Liver (tissue), 9 donors: ENCODE measurements around the gene PRR30. TPM values are rescaled to one million over a fixed set of nuclear protein-coding genes. Genes with fewer than 3 reads are reported as not detected.

Experiments
- DNase-seq: peaks from one replicate; pipeline ENCODE4 v3.0.0-alpha.2; 2017; ENCODE audit warnings: low spot score
- H3K27ac ChIP-seq, 2 donors: one replicate each; pipeline ENCODE4 v1.7.0; 2013; ENCODE audit warnings: inconsistent platforms in 2 of 2, low read length in 2 of 2, control low read depth in 1 of 2, low read depth in 1 of 2, mild to moderate bottlenecking in 1 of 2
- H3K27me3 ChIP-seq, 4 donors: one replicate each; pipeline versions ENCODE4 v1.6.1 to v1.7.0; 2013; ENCODE audit warnings: low read length in 3 of 4, inconsistent platforms in 1 of 4, mild to moderate bottlenecking in 1 of 4, moderate library complexity in 1 of 4; ENCODE audit not compliant: control insufficient read depth in 4 of 4, insufficient read depth in 4 of 4
- H3K36me3 ChIP-seq, 4 donors: one replicate each; pipeline versions ENCODE4 v1.6.1 to v1.7.0; 2013; ENCODE audit warnings: low read length in 3 of 4, mild to moderate bottlenecking in 3 of 4, low read depth in 1 of 4, moderate library complexity in 1 of 4; ENCODE audit not compliant: control insufficient read depth in 4 of 4, insufficient read depth in 3 of 4
- H3K4me1 ChIP-seq, 4 donors: one replicate each; pipeline versions ENCODE4 v1.6.1 to v1.7.0; 2013; ENCODE audit warnings: low read length in 3 of 4, mild to moderate bottlenecking in 3 of 4, moderate library complexity in 1 of 4; ENCODE audit not compliant: control insufficient read depth in 4 of 4, insufficient read depth in 4 of 4
- H3K4me3 ChIP-seq, 3 donors: one replicate each; pipeline versions ENCODE4 v1.6.1 to v1.7.0; 2013; ENCODE audit warnings: low read length in 3 of 3, control low read depth in 1 of 3, low read depth in 1 of 3, mild to moderate bottlenecking in 1 of 3
- H3K9ac ChIP-seq, 2 donors: one replicate each; pipeline ENCODE4 v1.7.0; 2013; ENCODE audit warnings: low read length in 2 of 2, mild to moderate bottlenecking in 2 of 2, moderate library complexity in 2 of 2, control low read depth in 1 of 2, low read depth in 1 of 2
- H3K9me3 ChIP-seq, 4 donors: one replicate each; pipeline versions ENCODE4 v1.6.1 to v1.7.0; 2013; ENCODE audit warnings: low read length in 3 of 4; ENCODE audit not compliant: control insufficient read depth in 4 of 4
- CTCF ChIP-seq: fragments of 150-350 bp; IDR thresholded peaks from 2 replicates; pipeline ENCODE4 v1.5.1; 2017; ENCODE audit warnings: improper control_type of control experiment, low read depth, low read length; ENCODE audit not compliant: missing input control
- FOXA1 ChIP-seq: IDR thresholded peaks from 2 replicates; pipeline ENCODE4 v1.6.1; 2016; ENCODE audit warnings: antibody characterized with exemption
- FOXA2 ChIP-seq: IDR thresholded peaks from 2 replicates; pipeline ENCODE4 v1.6.1; 2016; ENCODE audit warnings: antibody characterized with exemption
- HNF4A ChIP-seq, 2 donors: conservative IDR thresholded peaks; 2 replicates each; pipeline ENCODE4 v1.6.1; 2016; ENCODE audit warnings: antibody characterized with exemption in 2 of 2, mild to moderate bottlenecking in 2 of 2
- HNF4G ChIP-seq: IDR thresholded peaks from 2 replicates; pipeline ENCODE4 v1.6.1; 2016; ENCODE audit warnings: antibody characterized with exemption
- JUND ChIP-seq, 2 donors: IDR thresholded peaks; 2 replicates each; pipeline ENCODE4 v1.6.1; 2016; ENCODE audit warnings: antibody characterized with exemption in 2 of 2
- MAX ChIP-seq: IDR thresholded peaks from 2 replicates; pipeline ENCODE4 v1.6.1; 2016; ENCODE audit warnings: antibody characterized with exemption
- NR2F2 ChIP-seq: IDR thresholded peaks from 2 replicates; pipeline ENCODE4 v1.6.1; 2016; ENCODE audit warnings: antibody characterized with exemption
- RAD21 ChIP-seq, 2 donors: IDR thresholded peaks; 2 replicates each; pipeline ENCODE4 v1.6.1; 2016; ENCODE audit warnings: antibody characterized with exemption in 2 of 2, mild to moderate bottlenecking in 2 of 2
- RXRA ChIP-seq, 2 donors: IDR thresholded peaks; 2 replicates each; pipeline ENCODE4 v1.6.1; 2017 to 2018; ENCODE audit warnings: antibody characterized with exemption in 2 of 2, mild to moderate bottlenecking in 1 of 2
- SP1 ChIP-seq: IDR thresholded peaks from 2 replicates; pipeline ENCODE4 v1.6.1; 2018; ENCODE audit warnings: antibody characterized with exemption, mild to moderate bottlenecking
- TAF1 ChIP-seq: conservative IDR thresholded peaks from 2 replicates; pipeline ENCODE4 v1.6.1; 2016; ENCODE audit warnings: antibody characterized with exemption, mild to moderate bottlenecking
- YY1 ChIP-seq: IDR thresholded peaks from 2 replicates; pipeline ENCODE4 v1.6.1; 2016; ENCODE audit warnings: antibody characterized with exemption, mild to moderate bottlenecking
- ZBTB33 ChIP-seq: IDR thresholded peaks from 2 replicates; pipeline ENCODE4 v1.6.1; 2016; ENCODE audit warnings: antibody characterized with exemption
- WGBS: extraction: QIAGEN DNeasy Blood & Tissue Kit; methylation state at CpG from one replicate; pipeline ENCODE4 v1.1.7; 2013; 5-methylcytosine and 5-hydroxymethylcytosine counted together
- polyA plus RNA-seq, 2 donors: library from polyadenylated mRNA; stranded (reverse) in 1 of 2; unstranded in 1 of 2; fragments of 200-250 nt in 1 of 2; fragments of >200 nt in 1 of 2; fragmentation: Nextera tagmentation in 1 of 2; extraction: Ambion mirVana in 1 of 2; gene quantifications; one replicate each; pipeline versions ENCODE4 v1.2.1 to v1.2.3, GENCODE V29; 2013 to 2015
- total RNA-seq, 2 donors: library from RNA; depleted of rRNA; stranded (reverse); fragments of >200 nt; gene quantifications; one replicate each; pipeline ENCODE4 v1.2.3, GENCODE V29; 2014
- donor health status: healthy.
- donor health status: healthy.
- donor health status: healthy.
- donor health status: healthy.
- donor health status: healthy.

Gene PRR30
- total and polyA plus RNA-seq, 4 donors, result not detected

DNA sequence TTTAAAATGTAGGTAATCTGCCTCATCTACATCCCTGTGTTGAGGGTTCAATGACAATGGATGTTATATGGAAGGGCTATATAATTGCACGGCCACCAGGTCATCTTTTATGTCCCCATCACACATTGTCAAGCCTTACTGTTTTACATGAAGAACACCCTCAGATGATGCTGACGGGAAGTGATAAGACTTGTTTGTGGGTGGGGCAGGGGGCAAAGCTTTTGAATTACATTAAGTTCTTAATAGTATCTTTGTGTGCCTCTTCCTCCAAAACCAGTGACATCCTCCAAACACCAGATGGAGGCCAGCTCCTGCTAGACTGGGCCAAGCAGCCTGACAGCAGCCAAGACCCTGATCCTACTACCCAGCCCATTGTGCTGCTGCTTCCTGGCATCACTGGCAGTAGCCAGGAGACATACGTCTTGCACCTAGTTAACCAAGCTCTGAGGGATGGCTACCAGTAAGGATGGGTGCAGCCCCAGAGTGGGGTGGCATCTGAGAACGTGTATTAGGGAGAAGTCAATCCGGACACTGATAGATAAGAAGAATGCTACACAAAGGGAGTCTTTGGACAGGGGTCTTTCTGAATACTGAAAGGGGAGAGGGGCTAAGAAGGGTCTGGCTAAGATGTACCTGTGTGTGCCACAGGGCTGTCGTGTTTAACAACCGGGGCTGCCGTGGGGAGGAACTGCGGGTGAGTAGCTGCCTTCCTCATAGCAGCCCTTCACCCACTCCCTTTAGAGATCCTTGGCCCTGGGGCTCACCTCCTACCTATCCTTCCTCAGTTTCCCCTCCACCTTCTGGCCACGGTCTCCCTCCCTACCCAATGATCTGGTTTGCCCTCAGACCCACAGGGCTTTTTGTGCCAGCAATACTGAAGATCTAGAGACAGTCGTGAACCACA, 10.3 kb downstream of the PRR30 start:
- 89% methylated on average over 11 of the region's 11 CpGs for WGBS
- H3K4me3 ChIP-seq, result no peak overlapping the region
- DNase-seq, result no peak
- TF ChIP-seq NR2F2 (no peak), RXRA (IDR thresholded peaks at IDR 0.05) (no peak), JUND (IDR thresholded peaks at IDR 0.05) (no peak), CTCF (no peak), TAF1 (no peak), ZBTB33 (no peak), FOXA1 (no peak), MAX (no peak), HNF4A (conservative IDR thresholded peaks at IDR 0.05) (no peak), RAD21 (IDR thresholded peaks at IDR 0.05) (no peak), YY1 (no peak), HNF4G (no peak)
- H3K27me3 ChIP-seq, result no peaks in the 10 kb centered on the region
- H3K9me3 ChIP-seq, result no peaks in the 10 kb centered on the region
- no peak overlapping the region for H3K27ac ChIP-seq
- H3K9ac ChIP-seq, result no peak overlapping the region
- H3K4me1 ChIP-seq, result peaks cover 3 to 29% (median 22%) of the 10 kb centered on the region in 4 donors
- H3K36me3 ChIP-seq, result peaks cover 13 to 32% (median 24%) of the 10 kb centered on the region in 4 donors

DNA sequence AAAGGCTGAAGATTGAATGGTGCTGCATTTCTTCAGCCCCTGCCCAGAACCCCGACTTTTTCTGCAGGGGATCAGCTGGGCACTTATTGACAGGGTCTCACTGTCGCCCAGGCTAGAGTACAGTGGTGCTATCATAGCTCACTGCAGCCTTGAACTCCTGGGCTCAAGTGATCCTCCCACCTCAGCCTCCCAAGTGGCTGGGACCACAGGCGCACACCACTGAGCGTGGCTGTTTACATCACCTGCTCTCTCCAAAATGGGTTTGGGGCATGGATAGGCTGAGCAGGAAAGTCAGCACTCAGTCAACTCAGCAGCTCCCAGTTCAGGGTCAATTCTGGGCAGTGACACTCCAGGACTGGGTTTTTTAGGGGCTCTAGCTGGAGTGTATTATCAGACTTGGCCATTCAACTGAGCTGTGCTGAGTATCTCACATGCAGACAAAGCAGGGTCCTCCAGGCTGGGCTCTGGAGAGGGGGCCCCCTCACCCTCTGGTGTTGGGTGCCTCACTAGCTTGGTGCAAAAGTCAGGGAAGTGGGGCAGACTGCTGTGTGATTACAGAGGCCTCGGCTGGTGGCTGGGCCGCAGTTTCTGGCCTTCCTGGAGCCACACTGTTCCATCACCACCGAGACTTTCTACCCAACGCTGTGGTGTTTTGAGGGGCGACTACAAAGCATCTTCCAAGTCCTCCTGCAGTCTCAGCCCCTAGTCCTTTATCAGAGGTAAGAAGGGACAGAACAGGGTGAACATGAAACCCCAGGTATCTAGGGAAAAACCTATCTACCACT, 11.1 kb downstream of the PRR30 start:
- no peak overlapping the region for H3K9ac ChIP-seq
- H3K27me3 ChIP-seq, result no peaks in the 10 kb centered on the region
- DNase-seq, result no peak
- H3K4me3 ChIP-seq, result no peak overlapping the region
- H3K4me1 ChIP-seq, result peaks cover 3 to 29% (median 20%) of the 10 kb centered on the region in 4 donors
- WGBS, result 92% methylated on average over 9 of the region's 9 CpGs
- peaks cover 13 to 32% (median 24%) of the 10 kb centered on the region in 4 donors for H3K36me3 ChIP-seq
- no peaks in the 10 kb centered on the region for H3K9me3 ChIP-seq
- TF ChIP-seq CTCF (no peak), FOXA1 (no peak), RAD21 (IDR thresholded peaks at IDR 0.05) (no peak), SP1 (no peak), MAX (no peak), HNF4G (no peak), FOXA2 (no peak)
- no peak overlapping the region for H3K27ac ChIP-seq
